K562 (cell line): ENCODE results near the gene RNF115. TPM values are rescaled to one million over a fixed set of nuclear protein-coding genes. Genes with fewer than 3 reads are reported as not detected.

ENCODE experiments used
- ATAC-seq: fragments of 200-7000 bp; cut with Tn5 transposase; 3 replicates; pipeline ENCODE4 v1.9.1; 2020; ENCODE audit warnings: moderate library complexity
- BruUV-seq: library from RNA; stranded (reverse); fragments of 400-500 nt; replicated peaks from 2 replicates; lab custom pipeline; 2021; lab: Mats Ljungman, UMichigan
- CTCF ChIA-PET: fragments of 300-600 bp; formaldehyde crosslinking; extraction: SDS; loops from one replicate; lab custom pipeline; 2021; ENCODE audit warnings: low intra/inter-chr PET ratio; lab: Yijun Ruan, JAX
- POLR2A ChIA-PET: fragments of 300-600, 350-650 bp; sonication (Branson Sonifier 250); formaldehyde crosslinking; extraction: SDS; loops from one replicate; lab custom pipeline; 2021; ENCODE audit warnings: antibody characterized with exemption, inconsistent platforms; lab: Yijun Ruan, JAX
- DNase-seq, 4 experiments: peaks; one replicate each; pipeline versions ENCODE4 v3.0.0 to v3.0.0-alpha.2; 2011 to 2018; ENCODE audit warnings: low spot score in 3 of 4, mixed read lengths in 3 of 4; ENCODE audit errors: extremely low read depth in 1 of 4
- FAIRE-seq: peaks from 2 replicates; lab custom pipeline; 2011; peaks lifted over from hg19 to GRCh38; lab: Jason Lieb, UNC
- H2AFZ ChIP-seq: 2 replicates; pipeline ENCODE4 v1.6.0; 2011; ENCODE audit warnings: low read depth, low read length, control low read depth, inconsistent platforms
- H3K27ac ChIP-seq: fragments of 200-600 bp; 3 replicates; pipeline ENCODE4 v1.8.0; 2011; ENCODE audit warnings: low read depth, mild to moderate bottlenecking, control low read depth, inconsistent platforms, low read length, moderate library complexity, mixed read lengths; ENCODE audit errors: extremely low read depth
- H3K27me3 ChIP-seq, 2 experiments: fragments of 300-600 bp in 1 of 2; 2 replicates in 1 of 2; 3 replicates in 1 of 2; pipeline versions ENCODE4 v1.6.0 to v1.8.0; 2011; ENCODE audit warnings: inconsistent platforms in 2 of 2, low read length in 2 of 2, mild to moderate bottlenecking in 1 of 2, mixed read lengths in 1 of 2, moderate library complexity in 1 of 2; ENCODE audit not compliant: control insufficient read depth in 2 of 2, insufficient read depth in 2 of 2
- H3K36me3 ChIP-seq: fragments of 300-600 bp; 3 replicates; pipeline ENCODE4 v1.8.0; 2011; ENCODE audit warnings: mild to moderate bottlenecking, low read length, inconsistent platforms; ENCODE audit not compliant: control insufficient read depth, insufficient read depth
- H3K4me1 ChIP-seq, 2 experiments: fragments of 200-600 bp in 1 of 2; replicated peaks in 1 of 2; 2 replicates in 1 of 2; 3 replicates in 1 of 2; pipeline versions ENCODE4 v1.5.1 to v1.8.0; 2011; ENCODE audit warnings: inconsistent platforms in 2 of 2, low read length in 2 of 2, mild to moderate bottlenecking in 1 of 2, mixed read lengths in 1 of 2, moderate library complexity in 1 of 2; ENCODE audit not compliant: control insufficient read depth in 2 of 2, insufficient read depth in 2 of 2
- H3K4me2 ChIP-seq: 2 replicates; pipeline ENCODE4 v1.6.1; 2011; ENCODE audit warnings: low read length, control low read depth, inconsistent platforms, mixed read lengths; ENCODE audit not compliant: insufficient read depth
- H3K4me3 ChIP-seq: fragments of 200-600 bp; sonication (generic), shearing (Covaris generic); 2 replicates; pipeline ENCODE4 v1.5.1; 2016; ENCODE audit warnings: control low read depth, inconsistent platforms
- H3K79me2 ChIP-seq: fragments of 200-600 bp; 3 replicates; pipeline ENCODE4 v1.8.0; 2011; ENCODE audit warnings: low read length, inconsistent platforms; ENCODE audit not compliant: control insufficient read depth, insufficient read depth
- H3K9ac ChIP-seq, 2 experiments: 2 replicates each; pipeline versions ENCODE4 v1.6.0 to v1.6.1; 2011; ENCODE audit warnings: low read depth in 2 of 2, low read length in 2 of 2, control low read depth in 1 of 2, inconsistent platforms in 1 of 2, mild to moderate bottlenecking in 1 of 2, mixed read lengths in 1 of 2; ENCODE audit not compliant: insufficient read depth in 1 of 2
- H3K9me1 ChIP-seq: one replicate; pipeline ENCODE4 v1.6.0; 2011; ENCODE audit warnings: inconsistent platforms, mild to moderate bottlenecking, low read length, moderate library complexity; ENCODE audit not compliant: control insufficient read depth, insufficient read depth
- H3K9me3 ChIP-seq: replicated peaks from 2 replicates; pipeline ENCODE4 v1.5.1; 2011; ENCODE audit warnings: low read depth, low read length, inconsistent platforms; ENCODE audit not compliant: control insufficient read depth, insufficient read depth
- H4K20me1 ChIP-seq: replicated peaks from 2 replicates; pipeline ENCODE4 v1.6.1; 2011; ENCODE audit warnings: low read length, inconsistent platforms, mixed read lengths; ENCODE audit not compliant: control insufficient read depth, insufficient read depth
- CREB5 ChIP-seq: fragments of 250-450 bp; sonication (Bioruptor Pico); IDR thresholded peaks from 2 replicates; pipeline ENCODE4 v1.5.0; 2020; ENCODE audit warnings: mild to moderate bottlenecking
- CREM ChIP-seq: IDR thresholded peaks from 2 replicates; pipeline ENCODE4 v1.6.1; 2014; ENCODE audit warnings: antibody characterized with exemption, low read depth
- EP400 ChIP-seq: fragments of 450-650 bp; IDR thresholded peaks from 2 replicates; pipeline ENCODE4 v1.6.1; 2017; ENCODE audit warnings: antibody characterized with exemption, mild to moderate bottlenecking, moderate library complexity
- HCFC1 ChIP-seq: IDR thresholded peaks from 2 replicates; pipeline ENCODE4 v1.6.1; 2012; ENCODE audit warnings: low read depth, low read length, improper control_type of control experiment
- L3MBTL2 ChIP-seq: fragments of 450-650 bp; IDR thresholded peaks from 2 replicates; pipeline ENCODE4 v1.6.1; 2016; ENCODE audit warnings: mild to moderate bottlenecking, moderate library complexity
- LCOR ChIP-seq: sonication (generic); formaldehyde crosslinking; IDR thresholded peaks from 2 replicates; pipeline ENCODE4 v1.8.0; 2022; ENCODE audit warnings: mild to moderate bottlenecking, missing genetic modification reagents
- PTRF ChIP-seq: fragments of 450-650 bp; IDR thresholded peaks from 2 replicates; pipeline ENCODE4 v1.6.1; 2016; ENCODE audit warnings: mild to moderate bottlenecking, missing genetic modification characterization, missing compliant biosample characterization
- TCFL5 ChIP-seq: fragments of 250-450 bp; sonication (Bioruptor Pico); conservative IDR thresholded peaks from 2 replicates; pipeline ENCODE4 v1.6.1; 2021; ENCODE audit warnings: mild to moderate bottlenecking, moderate library complexity, matching md5 sums
- TEAD1 ChIP-seq, 2 experiments: fragments of 450-650 bp in 1 of 2; sonication (generic) in 1 of 2; formaldehyde crosslinking; IDR thresholded peaks; 2 replicates each; pipeline versions ENCODE4 v1.4.0 to v1.8.0; 2020 to 2022; ENCODE audit warnings: mild to moderate bottlenecking in 2 of 2, missing genetic modification reagents in 1 of 2
- THAP7 ChIP-seq: fragments of 250-450 bp; sonication (Bioruptor Pico); IDR thresholded peaks from 2 replicates; pipeline ENCODE4 v1.5.0; 2021
- ZFP30 ChIP-seq: fragments of 250-450 bp; sonication (Bioruptor Pico); IDR thresholded peaks from 2 replicates; pipeline ENCODE4 v1.8.0; 2022; ENCODE audit warnings: moderate library complexity, mild to moderate bottlenecking, inconsistent platforms, borderline replicate concordance
- ZNF583 ChIP-seq: fragments of 250-450 bp; sonication (Bioruptor Pico); IDR thresholded peaks from 2 replicates; pipeline ENCODE4 v1.4.0; 2020
- ZNF764 ChIP-seq: fragments of 250-450 bp; sonication (Bioruptor Pico); IDR thresholded peaks from 2 replicates; pipeline ENCODE4 v1.4.0; 2020; ENCODE audit warnings: low read depth, mild to moderate bottlenecking, moderate library complexity
- ZNF766 ChIP-seq: fragments of 200-800 bp; sonication (Bioruptor generic); conservative IDR thresholded peaks from 2 replicates; pipeline ENCODE4 v1.6.1; 2016; ENCODE audit warnings: missing genetic modification characterization, missing compliant biosample characterization
- WGBS: fragments of 100-300 bp; shearing (Covaris generic); methylation state at CpG from one replicate; pipeline ENCODE4 v1.1.6; 2016; ENCODE audit warnings: low coverage, mixed read lengths; ENCODE audit not compliant: insufficient coverage; ENCODE audit errors: missing lambda C conversion rate; 5-methylcytosine and 5-hydroxymethylcytosine counted together
- in situ Hi-C: fragments of 300-500 bp; cut with MboI; formaldehyde crosslinking; loops from 4 replicates; pipeline ENCODE4 v1.15.0; 2018; ENCODE audit warnings: inconsistent platforms, mixed read lengths
- intact Hi-C: fragments of 100-400 bp; cut with micrococcal nuclease; formaldehyde crosslinking; loops from 2 replicates; pipeline ENCODE4 v1.14.2; 2022
- polyA plus RNA-seq, 8 experiments: library from polyadenylated mRNA; depleted of rRNA in 4 of 8; stranded (reverse) in 5 of 8; unstranded in 3 of 8; fragments of >200 nt; fragmentation: Nextera tagmentation in 2 of 8; fragmentation: Illumina TruSeq in 1 of 8; extraction: Ambion mirVana in 2 of 8; extraction: Trizol in 1 of 8; gene quantifications; 2 replicates each; pipeline versions ENCODE4 v1.2.1 to v1.2.3, GENCODE V29; 2011 to 2014; ENCODE audit warnings: inconsistent platforms in 1 of 8, missing spikeins in 1 of 8
- total RNA-seq, 7 experiments: library from RNA; depleted of rRNA in 6 of 7; stranded (reverse); fragments of >200 nt in 6 of 7; fragmentation: Illumina TruSeq in 2 of 7; extraction: Trizol in 2 of 7; gene quantifications; 2 replicates each; pipeline versions ENCODE4 v1.2.1 to v1.2.3, GENCODE V29; 2011 to 2021; ENCODE audit warnings: low replicate concordance in 1 of 7
- TF ChIP-seq, protein P1 (sequence below): IDR thresholded peaks from 2 replicates; pipeline ENCODE4 v1.6.1; 2016; ENCODE audit warnings: missing genetic modification characterization, missing compliant biosample characterization

The RNF115 gene
- total and polyA plus RNA-seq, 9 of the 15 experiments (the other 6 are each of a cell fraction or from before 2014, with no cell fraction given): 1.9 to 14.3 (median 9.5) TPM

- Histone ChIP-seq H3K79me2 (peaks cover 7% of the 10 kb centered on the region; the same call in 2 of the 3 replicates), H2AFZ (no peak overlapping the region), H3K9me1 (no peaks in the 10 kb centered on the region), H3K9me3 (peaks cover 12% of the 10 kb centered on the region), H3K4me2 (no peak overlapping the region), H4K20me1 (no peaks in the 10 kb centered on the region), H3K36me3 (peaks cover 15% of the 10 kb centered on the region; the same call in 1 of the 3 replicates), H3K9ac (no peak overlapping the region), H3K27ac (no peak overlapping the region), H3K4me3 (no peak overlapping the region), H3K4me1 (no peaks in the 10 kb centered on the region; a peak in 1 of 5 replicates), H3K27me3 (no peaks in the 10 kb centered on the region)
- ChIA-PET CTCF (interaction anchor here (0.7 kb wide), 1 partner anchor 303 kb away, joined by 4 read pairs; no protein-coding TSS in a partner anchor), POLR2A (interaction anchor here (0.6 to 1.2 kb wide), 3 partner anchors 11 to 189 kb away, joined by 3 to 5 read pairs (median 4); no protein-coding TSS in a partner anchor)
- FAIRE-seq: no peak
- no peak for DNase-seq
- no peak for ATAC-seq
- in situ Hi-C loops: no loop called here
- BruUV-seq: no TSS peak
- intact Hi-C loops: no loop called here
- WGBS: 93% methylated on average over 1 of the region's 1 CpG
- TF ChIP-seq CREB5 (no peak), ZNF764 (CRISPR knock-in tag) (no peak), TCFL5 (CRISPR knock-in tag) (no peak), TEAD1 (CRISPR knock-in tag; IDR thresholded peaks at IDR 0.05) (no peak), L3MBTL2 (no peak), EP400 (no peak), ZNF766 (no peak), CREM (no peak), LCOR (CRISPR knock-in tag) (no peak), ZFP30 (CRISPR knock-in tag) (no peak), ZNF583 (no peak), THAP7 (no peak), HCFC1 (no peak), PTRF (tag) (no peak)
- TF ChIP-seq, protein P1, sequence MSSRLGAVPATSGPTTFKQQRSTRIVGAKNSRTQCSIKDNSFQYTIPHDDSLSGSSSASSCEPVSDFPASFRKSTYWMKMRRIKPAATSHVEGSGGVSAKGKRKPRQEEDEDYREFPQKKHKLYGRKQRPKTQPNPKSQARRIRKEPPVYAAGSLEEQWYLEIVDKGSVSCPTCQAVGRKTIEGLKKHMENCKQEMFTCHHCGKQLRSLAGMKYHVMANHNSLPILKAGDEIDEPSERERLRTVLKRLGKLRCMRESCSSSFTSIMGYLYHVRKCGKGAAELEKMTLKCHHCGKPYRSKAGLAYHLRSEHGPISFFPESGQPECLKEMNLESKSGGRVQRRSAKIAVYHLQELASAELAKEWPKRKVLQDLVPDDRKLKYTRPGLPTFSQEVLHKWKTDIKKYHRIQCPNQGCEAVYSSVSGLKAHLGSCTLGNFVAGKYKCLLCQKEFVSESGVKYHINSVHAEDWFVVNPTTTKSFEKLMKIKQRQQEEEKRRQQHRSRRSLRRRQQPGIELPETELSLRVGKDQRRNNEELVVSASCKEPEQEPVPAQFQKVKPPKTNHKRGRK (tag): no peak
These were observed 31.4 kb downstream of the RNF115 start for GRCh38 chr1:145792484-145792883.
